HG02588 (cell line): ENCODE data around the gene HORMAD2.
"Not testable (repeated sequence)": the region's sequence is repeated elsewhere in the genome, so short reads cannot be mapped to it uniquely, and the experiment has no call there.

ENCODE experiments used
- ATAC-seq: cut with Tn5 transposase; IDR thresholded peaks from one replicate; pipeline ENCODE4 v1.9.1; 2021; ENCODE audit warnings: mild to moderate bottlenecking, moderate library complexity; ENCODE audit not compliant: unreplicated experiment

The HORMAD2 gene

DNA sequence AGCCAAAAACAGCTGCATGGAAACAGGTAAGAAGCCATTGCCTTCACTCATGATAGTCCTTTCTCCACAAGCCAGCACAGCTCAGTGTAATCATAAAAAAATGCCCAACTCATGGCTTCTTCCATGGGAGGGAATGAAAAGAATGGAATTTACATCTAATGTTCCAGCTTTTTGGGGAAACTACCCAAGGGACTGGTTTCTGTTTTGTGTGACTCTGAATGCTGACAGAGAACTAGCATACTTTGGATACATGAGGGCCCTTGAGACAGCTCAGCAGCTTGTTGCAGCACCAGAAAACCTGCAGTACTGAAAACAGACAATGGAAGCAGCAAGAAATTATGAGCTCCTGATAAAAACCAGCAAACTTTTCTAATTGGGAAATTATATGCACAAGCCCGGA lies 24.2 kb upstream of the HORMAD2 start:
- ATAC-seq: no peak

DNA sequence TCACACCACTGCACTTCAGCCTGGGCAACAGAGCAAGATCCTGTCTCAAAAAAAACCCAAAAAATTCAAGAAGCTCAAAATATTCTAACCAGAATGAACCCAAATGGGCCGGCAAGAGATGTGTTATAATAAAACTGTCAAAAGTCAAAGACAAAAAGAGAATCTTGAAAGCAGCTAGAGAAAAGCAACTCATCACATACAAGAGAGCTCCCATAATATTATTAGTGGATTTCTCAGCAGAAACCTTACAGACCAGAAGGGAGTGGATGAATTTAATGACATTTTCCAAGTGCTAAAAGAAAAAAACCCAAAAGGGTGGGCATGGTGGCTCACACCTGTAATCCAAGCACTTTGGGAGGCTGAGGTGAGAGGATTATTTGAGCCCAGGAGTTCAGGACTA lies 22.9 kb upstream of the HORMAD2 start:
- ATAC-seq: no peak

DNA sequence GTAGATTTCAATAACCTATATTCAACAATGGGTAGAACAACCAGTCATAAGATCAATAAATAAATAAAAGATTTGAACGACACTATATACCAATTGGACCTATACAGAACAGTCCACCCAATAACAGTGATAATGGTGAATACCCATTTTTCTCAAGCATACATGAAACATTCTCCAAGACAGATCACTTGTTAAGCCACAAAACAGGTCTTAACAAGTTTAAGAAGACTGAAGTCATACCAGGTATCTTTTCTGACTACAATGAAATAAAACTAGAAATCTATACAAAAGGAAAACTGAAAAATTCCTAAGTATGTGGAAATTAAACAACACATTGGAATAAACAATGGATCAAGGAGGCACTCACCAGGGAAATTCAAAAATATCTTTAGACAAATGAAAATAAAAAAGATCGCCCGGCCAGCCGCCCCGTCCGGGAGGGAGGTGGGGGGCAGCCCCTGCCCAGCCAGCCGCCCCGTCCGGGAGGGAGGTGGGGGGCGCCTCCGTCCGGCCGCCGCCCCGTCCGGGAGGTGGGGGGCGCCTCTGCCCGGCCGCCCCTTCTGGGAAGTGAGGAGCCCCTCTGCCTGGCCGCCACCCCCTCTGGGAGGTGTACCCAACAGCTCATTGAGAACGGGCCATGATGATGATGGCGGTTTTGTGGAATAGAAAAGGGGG lies 20.8 kb upstream of the HORMAD2 start:
- not testable (repeated sequence) for ATAC-seq

DNA sequence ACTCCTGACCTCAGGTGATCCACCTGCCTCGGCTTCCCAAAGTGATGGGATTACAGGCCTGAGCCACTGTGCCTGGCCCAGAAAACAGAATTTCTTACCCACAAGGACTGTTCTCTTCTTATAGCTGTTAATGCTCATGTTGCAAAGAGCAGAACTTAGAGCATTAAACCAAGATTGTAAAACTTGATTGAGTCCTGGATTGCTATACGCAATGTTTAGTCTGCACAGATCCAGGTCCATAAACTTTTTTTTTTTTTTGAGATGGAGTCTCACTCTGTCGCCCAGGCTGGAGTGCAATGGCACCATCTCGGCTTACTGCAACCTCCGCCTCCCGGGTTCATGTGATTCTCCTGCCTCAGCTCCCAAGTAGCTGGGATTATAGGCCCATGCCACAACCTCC lies 19.2 kb upstream of the HORMAD2 start:
- not testable (repeated sequence) for ATAC-seq

DNA sequence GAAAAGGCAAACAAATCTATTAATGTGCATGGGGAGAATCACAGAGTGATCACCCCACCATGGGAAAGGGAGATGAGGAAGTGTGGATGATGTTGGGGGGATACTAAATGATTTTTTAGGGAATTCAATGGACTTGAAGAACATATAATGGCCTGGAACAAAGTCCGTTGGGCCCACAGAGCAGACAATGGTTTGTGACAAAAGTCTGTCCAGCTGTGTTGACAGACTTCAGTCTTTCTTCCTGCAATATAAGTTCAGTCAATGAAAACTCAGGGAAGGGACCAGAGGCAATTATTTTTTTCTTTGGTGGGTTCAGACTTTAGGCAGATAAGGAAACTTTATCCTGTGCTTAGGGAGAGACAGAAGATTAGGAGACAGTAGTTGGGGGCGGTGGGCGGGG lies 18.0 kb upstream of the HORMAD2 start:
- no peak for ATAC-seq

DNA sequence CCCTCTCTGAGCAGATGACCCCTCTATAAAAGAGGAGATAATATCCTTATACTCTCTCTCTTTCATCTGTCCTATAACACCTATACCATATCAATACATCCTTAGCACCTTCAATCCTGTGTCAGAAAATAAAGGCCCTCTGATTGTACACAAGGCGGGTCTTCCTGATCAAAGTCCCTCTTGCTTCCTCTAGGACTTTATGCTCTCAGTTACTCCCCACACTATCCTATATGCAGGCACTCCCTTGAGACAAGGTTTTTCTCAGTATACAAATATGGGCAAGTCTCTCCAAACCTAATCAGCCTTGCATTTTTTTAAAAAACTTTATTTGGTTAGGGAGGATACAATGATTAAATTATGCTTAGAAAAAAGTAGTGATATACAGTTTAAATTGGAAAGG lies 17.3 kb upstream of the HORMAD2 start:
- ATAC-seq: no peak

DNA sequence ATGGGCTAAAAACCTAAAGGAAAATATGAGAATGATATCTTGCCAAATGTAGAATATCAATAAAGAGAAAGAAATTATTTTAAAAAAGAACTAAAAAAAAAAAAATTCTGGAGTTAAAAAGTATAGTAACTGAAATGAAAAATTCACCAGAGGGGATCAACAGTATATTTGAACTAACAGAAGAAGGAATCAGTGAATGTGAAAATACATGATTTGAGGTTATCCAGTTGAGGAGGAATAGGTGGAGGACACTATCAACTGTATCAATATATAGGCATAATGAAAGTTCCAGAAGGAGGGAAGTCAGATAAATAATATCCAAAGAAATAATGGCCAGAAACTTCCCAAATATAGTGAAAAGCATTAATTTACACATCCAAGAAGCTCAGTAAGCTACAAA lies 16.1 kb upstream of the HORMAD2 start:
- ATAC-seq: no peak

DNA sequence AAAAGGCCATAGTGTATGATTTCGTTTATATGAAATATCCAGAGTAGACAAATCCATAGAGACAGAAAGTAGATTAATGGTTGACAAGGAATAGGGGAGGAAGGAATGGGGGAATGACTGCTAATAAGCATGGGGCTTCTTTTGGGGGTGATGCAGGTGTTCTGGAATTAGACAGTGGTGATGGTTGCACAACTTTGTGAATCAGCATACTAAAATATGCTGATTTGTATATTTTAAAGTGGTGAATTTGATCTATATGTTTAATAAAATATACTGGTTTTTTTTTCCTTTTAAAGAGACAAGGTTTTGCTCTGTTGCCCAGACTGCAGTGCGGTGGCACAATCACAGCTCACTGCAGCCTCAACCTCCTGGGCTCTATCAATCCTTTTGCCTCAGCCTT lies 6.5 kb upstream of the HORMAD2 start:
- ATAC-seq: no peak

DNA sequence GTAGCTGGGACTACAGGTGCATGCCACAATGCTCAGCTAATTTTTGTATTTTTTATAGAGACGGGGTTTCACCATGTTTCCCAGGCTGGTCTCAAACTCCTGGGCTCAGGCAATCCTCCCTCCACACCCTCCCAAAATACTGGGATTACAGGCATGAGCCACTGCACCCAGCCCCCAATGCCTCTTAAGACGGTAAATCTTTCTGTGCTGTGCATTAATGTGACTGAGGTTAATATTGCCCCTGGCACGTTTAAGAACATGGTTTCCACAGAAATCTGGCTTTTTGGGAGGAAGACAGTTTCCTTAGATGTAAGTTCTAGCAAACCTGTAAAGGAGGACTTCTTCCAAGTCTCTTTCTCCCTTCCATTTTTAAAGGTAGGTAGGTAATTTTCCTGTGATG lies 6.1 kb upstream of the HORMAD2 start:
- no peak for ATAC-seq

DNA sequence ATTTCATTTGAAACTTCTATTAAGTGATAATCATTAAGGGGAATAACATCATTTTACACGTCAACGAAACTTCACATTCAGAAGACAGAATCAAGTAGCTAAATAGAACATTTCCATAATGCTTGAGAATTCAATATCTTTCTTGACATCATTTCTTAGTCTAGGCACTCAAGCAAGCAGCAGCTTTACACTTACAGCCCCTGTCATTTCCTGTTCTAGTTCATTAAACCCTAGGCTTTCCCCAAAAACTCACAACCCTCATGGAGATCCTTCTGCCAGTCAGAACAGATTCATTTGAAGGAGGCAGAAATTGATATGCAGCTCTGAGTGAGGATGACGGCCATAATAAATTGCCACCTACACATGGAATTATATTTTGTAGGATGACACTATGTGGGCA lies 5.3 kb upstream of the HORMAD2 start:
- ATAC-seq: no peak

DNA sequence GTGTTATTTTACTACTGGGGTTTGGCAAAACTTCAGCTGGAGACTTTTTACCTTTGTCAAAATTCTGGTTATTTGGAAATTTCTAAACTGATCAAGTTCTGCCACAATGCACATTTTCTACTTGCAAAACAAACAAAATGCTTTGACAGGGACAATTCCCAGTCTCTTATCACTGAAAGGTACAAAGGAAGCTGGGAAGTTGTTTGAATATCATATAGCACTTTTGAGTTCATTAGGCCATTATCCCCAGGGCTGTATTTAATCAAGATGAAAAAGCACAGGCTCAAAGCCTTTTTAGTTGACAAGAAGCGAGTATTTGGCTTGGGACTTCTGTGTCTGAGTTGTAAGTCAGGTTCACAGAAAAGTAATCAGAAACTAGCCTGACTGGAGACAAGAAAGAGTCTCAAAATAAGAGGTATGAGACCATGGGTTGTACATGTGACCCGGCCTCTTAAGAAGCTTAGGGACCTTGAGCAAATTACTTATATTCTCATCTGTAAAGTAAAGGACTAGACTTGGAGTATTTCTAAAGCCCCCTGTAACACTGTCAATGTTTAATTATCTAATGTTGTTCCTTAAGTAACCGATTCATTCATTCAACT lies 2.9 kb upstream of the HORMAD2 start:
- no peak for ATAC-seq

DNA sequence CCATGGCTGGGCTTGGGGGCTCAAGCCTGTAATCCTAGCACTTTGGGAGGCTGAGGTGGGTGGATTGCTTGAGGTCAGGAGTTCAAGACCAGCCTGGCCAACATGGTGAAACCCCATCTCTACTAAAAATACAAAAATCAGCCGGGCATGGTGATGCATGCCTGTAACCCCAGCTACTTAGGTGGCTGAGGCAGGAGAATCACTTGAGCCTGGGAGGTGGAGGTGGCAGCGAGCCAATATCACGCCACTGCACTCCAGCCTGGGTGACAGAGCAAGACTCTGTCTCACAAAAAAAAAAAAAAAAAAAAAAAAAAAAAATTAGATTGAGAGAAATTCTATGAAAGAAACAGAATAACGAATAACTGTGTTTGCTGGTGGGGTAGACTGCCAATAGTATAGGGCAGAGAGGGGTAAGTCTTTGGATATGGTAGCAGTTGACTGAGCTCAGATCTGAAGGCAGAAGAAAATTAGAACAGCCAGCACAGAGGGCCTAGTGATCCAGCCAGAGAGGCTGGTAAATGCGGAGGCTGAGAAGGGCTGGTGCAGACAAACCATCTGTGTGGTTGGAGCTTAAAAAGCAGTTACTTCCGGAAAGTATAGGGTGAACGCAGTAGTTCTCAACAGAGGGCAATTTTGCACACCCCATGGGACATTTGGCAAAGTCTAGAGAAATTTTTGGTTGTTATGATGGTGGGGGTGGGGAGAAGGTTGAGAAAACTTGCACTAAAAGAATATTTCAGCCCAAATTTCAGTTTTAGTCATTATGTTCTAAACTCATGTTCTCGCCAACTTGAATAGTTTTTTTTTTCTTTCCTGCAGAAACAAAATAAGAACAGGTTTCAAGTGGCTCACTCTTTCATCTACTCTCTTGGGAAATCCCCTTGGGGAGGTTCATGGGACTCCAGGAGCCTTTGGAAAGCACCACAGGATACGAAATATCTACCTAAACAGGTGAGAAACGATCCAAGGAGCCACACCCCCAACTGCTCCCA lies 1.6 kb upstream of the HORMAD2 start:
- ATAC-seq: no peak

DNA sequence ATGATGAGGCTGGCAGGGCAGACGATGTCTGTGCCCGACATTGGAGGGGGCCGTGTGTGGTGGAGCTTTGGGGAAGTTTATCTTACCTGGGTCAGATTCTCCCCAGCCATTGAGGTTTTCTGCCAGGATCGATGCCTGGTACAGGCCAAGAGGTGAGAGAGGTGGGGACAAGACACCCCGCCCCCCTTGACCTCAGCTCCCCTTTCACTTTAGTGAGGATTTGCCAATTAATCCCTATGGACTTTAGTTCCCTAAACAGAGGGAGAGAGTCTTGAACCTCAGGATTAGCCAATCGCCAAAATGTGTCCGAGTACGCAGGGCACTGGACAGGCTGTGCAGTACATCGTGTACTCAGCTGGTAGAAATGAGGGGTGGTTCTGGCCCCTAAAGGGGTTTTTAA lies 541 bp downstream of the HORMAD2 start:
- ATAC-seq: no peak

DNA sequence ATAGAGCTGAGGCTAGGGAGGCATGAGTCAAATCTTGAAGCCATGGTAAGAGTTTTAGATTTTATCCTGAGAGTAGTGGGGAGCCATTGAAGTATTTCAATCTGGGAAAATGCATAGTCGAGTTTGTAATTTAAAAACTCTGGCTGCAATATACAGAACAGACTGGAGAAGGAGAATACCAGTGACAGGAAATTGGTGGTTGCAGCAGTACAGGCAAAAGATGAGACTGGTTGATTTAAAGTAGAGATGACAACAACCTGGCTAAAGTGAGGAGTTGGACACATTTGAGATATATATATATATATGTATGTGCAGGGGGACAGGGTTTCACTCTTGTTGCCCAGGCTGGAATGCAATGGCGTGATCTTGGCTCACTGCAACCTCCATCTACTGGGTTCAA lies 6.2 kb downstream of the HORMAD2 start:
- ATAC-seq: no peak

DNA sequence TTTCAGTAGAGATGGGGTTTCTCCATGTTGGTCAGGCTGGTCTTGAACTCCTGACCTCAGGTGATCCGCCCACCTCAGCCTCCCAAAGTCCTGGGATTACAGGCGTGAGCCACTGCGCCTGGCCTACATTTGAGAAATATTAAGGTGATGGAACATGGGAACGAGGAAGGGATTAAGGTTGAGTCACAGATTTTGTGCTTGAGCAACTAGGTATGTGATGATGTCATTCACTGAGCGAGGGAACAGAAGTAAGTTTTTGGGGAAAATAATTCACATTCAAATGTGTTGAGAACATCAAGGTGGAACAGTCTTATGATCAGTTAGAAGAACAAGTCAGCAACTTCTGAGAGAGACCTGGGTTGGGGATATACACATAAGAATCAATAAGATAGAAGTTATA lies 6.8 kb downstream of the HORMAD2 start:
- ATAC-seq: not testable (repeated sequence)

DNA sequence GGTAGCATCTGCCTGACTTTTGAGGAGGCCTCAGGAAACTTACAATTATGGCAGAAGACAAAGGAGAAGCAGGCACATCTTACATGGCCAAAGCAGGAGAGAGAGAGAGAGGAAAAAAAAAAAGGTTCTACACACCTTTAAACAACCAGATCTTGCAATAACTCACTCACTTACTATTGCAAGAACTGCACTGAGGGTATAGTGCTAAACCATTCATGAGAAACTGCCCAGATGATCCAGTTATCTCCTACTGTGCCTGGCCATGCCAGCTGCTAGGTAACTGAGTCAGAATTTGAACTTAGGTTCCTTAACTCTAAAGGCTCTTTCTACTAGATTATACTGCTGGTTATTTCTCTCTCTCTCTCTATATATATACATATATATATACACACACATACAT lies 7.3 kb downstream of the HORMAD2 start:
- ATAC-seq: no peak

DNA sequence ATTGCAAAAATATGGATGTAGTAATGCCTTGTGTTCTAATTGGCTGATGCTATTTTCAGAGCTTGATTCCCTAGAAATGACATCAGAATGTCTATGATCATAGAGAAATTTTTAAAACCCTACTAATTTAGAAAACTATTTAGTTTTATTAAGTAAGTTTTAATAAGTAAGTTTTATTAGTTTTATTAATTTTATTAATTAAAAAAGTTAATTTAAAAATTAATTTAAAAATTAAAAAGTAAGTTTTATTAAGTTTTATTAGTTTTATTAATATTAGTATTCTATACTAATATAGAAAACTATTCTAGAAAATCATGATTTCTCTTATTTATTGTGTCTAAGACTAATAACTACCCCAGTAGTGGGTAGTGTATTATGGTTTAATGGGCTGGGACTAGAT lies 8.2 kb downstream of the HORMAD2 start:
- ATAC-seq: no peak

DNA sequence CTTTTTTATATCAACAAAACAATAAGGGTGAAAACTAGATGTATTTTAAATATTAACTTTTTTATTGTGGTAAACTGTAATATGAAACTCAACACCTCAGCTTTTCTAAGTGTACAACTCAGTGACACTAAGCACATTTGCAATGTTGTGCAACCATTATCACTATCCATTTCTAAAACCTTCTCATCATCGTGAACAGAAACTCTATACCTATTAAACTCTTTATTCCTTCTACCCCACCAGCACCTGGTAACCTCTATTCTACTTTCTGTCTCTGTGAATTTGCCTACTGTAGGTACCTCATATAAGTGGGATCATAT lies 9.4 kb downstream of the HORMAD2 start:
- no peak for ATAC-seq

DNA sequence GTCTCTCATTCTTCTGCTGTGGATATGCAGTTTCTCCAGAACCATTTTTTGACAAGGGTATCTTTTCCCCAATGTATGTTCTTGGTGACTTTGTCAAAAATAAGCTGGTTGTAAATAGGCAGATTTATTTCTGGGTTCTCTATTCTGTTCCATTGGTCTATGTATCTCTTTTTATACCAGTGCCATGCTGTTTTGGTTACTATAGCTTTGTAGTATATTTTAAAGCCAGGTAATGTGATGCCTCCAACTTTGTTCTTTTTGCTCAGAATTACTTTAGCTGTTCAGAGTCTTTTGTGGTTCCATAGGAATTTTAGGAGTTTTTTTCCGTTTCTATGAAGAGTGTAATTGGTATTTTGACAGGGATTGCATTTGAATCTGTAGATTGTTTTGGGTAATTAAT lies 12.4 kb downstream of the HORMAD2 start:
- no peak for ATAC-seq

DNA sequence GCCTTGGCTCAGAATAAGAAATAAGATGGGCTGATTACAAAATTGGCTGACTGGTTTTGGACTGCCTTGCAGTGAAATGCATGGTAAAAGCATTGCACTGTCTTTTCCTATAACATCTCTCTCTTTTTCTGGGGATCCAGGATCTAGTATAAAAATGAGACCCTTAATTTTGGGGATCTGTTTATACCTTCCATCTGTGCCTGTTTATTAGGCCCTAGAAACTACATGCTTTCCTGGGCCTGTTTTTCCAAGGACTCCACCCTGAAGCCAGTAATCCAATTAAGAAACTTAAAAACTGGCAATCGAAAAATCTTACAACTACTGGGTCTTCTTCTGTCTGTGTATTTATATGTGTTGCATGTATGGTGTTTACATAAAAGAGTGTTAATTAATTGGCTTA lies 14.5 kb downstream of the HORMAD2 start:
- ATAC-seq: no peak

DNA sequence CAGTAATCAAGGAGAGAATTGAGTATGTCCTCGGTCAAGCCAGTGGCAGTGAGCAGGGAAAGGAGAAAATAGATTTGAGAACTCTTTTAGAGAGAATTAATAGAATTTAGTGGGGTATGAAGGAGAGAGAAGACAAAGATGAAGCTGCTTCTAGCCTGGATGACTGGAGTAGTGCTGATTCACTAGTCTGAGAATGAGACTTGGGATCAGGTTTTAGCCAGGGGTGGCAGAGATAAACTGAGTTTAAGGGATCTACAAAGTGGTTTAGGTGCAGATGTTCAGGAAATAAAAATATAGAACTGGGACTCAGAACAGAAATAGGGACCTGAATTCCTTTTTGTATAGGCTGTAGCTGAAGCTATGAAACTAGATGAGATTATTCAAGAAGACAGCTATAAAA lies 17.6 kb downstream of the HORMAD2 start:
- no peak for ATAC-seq

DNA sequence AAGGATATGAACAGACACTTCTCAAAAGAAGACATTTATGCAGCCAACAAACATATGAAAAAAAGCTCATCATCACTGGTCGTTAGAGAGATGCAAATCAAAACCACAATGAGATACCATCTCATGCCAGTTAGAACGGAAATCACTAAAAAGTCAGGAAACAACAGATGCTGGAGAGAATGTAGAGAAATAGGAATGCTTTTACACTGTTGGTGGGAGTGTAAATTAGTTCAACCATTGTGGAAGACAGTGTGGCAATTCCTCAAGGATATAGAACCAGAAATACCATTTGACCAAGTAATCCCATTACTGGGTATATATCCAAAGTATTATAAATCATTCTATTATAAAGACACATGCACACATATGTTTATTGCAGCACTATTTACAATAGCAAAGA lies 20.5 kb downstream of the HORMAD2 start:
- not testable (repeated sequence) for ATAC-seq
